Measurements from ENCODE around the gene SIGLEC6. TPM values are rescaled to one million over a fixed set of nuclear protein-coding genes. Genes with fewer than 3 reads are reported as not detected.

SIGLEC6 gene
- total and polyA plus RNA-seq, 8 donors: 0.16 to 0.67 (median 0.26) TPM; not detected in 4

DNA sequence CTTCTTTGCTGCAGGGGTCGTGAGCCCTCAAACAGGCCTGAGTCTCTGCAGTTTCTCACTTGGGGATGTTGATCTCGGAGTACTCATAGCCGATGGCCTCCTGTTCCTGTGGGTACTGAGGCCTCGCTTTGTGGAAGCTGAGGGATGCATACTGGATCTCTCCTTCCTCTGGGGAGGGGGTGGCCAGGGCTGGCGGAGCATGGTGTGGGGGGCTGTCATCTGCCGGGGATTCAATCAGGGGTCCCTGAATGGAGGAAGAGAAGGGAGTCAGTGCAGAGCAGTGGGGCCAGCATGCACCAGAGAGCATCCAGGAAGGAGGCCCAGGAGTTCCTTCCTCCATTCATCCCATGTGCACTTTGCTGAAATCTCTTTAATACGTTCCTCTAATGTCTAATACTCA lies 39.9 kb downstream of the SIGLEC6 start:
- Histone ChIP-seq H3K36me3 (no peaks in the 10 kb centered on the region), H3K27ac (no peak overlapping the region), H3K4me3 (no peak overlapping the region), H3K27me3 (no peaks in the 10 kb centered on the region), H3K4me1 (no peaks in the 10 kb centered on the region), H3K9me3 (no peaks in the 10 kb centered on the region)
- ATAC-seq: no peak
- WGBS, 2 donors: 48 to 60% methylated on average over 7 of the region's 7 CpGs
- intact Hi-C loops (cut with DNase I): no loop called here
- FAIRE-seq: no peak
- DNase-seq: no peak
- TF ChIP-seq, protein P1, sequence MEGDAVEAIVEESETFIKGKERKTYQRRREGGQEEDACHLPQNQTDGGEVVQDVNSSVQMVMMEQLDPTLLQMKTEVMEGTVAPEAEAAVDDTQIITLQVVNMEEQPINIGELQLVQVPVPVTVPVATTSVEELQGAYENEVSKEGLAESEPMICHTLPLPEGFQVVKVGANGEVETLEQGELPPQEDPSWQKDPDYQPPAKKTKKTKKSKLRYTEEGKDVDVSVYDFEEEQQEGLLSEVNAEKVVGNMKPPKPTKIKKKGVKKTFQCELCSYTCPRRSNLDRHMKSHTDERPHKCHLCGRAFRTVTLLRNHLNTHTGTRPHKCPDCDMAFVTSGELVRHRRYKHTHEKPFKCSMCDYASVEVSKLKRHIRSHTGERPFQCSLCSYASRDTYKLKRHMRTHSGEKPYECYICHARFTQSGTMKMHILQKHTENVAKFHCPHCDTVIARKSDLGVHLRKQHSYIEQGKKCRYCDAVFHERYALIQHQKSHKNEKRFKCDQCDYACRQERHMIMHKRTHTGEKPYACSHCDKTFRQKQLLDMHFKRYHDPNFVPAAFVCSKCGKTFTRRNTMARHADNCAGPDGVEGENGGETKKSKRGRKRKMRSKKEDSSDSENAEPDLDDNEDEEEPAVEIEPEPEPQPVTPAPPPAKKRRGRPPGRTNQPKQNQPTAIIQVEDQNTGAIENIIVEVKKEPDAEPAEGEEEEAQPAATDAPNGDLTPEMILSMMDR (IDR thresholded peaks at IDR 0.05): no peak

DNA sequence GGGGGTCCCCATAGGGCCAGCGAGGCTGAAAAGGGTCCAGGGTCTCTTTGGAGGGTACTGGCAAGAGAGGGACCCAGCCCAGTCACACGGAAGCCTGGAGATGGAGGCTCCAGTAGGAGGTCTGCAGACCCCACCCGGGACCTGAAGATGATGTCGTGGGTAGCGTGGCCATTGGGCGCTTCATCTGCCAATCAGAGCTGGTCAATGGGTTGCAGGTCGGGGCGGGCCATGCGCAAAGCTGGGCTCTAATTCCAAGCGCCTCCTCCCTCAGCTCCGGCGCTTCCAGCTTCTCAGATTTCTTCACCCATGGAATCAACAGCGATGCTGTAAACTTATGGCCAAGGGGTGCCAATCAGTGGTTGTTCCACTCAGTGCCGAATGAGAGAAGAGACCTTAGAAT lies 40.8 kb downstream of the SIGLEC6 start:
- H3K36me3 ChIP-seq: no peaks in the 10 kb centered on the region
- no peaks in the 10 kb centered on the region for H3K4me1 ChIP-seq
- FAIRE-seq (no peak), DNase-seq (no peak), ATAC-seq (no peak)
- no peak overlapping the region for H3K4me3 ChIP-seq
- WGBS, 2 donors: 39 to 45% methylated on average over 14 of the region's 14 CpGs
- intact Hi-C loops (cut with DNase I): no loop called here
- no peak overlapping the region for H3K27ac ChIP-seq
- H3K9me3 ChIP-seq: no peaks in the 10 kb centered on the region
- TF ChIP-seq, protein P1 (IDR thresholded peaks at IDR 0.05): no peak
- no peaks in the 10 kb centered on the region for H3K27me3 ChIP-seq

DNA sequence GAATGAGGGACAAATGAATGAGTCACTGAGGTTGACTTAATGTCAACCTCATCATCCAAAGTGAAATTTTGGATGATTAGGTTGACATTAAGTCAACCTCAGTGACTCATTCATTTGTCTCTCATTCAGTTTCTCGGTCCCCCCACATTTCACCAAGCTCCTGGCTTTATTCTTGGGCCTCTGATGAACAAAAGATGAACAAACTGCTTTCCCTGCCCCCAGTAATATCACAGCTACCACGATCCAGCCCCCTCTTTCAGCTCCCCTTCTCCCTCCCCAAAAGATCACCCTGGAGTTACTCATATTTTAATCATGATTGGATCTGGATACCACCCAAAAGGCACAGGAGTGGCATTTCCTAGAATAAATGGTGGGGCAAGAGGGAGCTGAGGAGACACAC lies 42.4 kb downstream of the SIGLEC6 start:
- no peaks in the 10 kb centered on the region for H3K9me3 ChIP-seq
- ATAC-seq (no peak), FAIRE-seq (no peak), DNase-seq (no peak)
- no peaks in the 10 kb centered on the region for H3K36me3 ChIP-seq
- no peaks in the 10 kb centered on the region for H3K4me1 ChIP-seq
- H3K27ac ChIP-seq: no peak overlapping the region
- intact Hi-C loops (cut with DNase I): no loop called here
- H3K4me3 ChIP-seq: no peak overlapping the region
- H3K27me3 ChIP-seq: no peaks in the 10 kb centered on the region
- 18 to 26% methylated on average over 2 of the region's 2 CpGs for WGBS, 2 donors
- TF ChIP-seq, protein P1 (IDR thresholded peaks at IDR 0.05): no peak

DNA sequence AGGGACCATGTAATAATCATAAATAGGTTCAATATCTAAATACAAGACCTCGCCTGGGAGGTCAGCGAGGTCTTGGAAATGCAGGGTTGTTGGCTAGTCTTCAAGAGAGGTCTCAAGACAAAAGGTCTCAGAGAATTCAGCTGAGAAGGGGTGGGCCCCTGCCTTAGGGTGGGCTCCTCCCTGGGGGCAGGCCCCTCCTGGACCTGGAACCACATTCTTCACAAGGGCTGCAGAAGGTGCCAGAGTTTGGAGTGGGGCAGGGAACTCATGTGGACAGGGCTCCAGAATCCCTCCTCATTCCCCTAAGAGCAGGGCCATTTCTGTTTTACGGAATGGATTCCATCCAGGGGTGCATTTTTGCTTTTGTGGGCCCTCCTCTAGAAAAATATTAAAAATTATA lies 43.0 kb downstream of the SIGLEC6 start:
- no peak for DNase-seq
- Histone ChIP-seq H3K27ac (no peak overlapping the region), H3K27me3 (no peaks in the 10 kb centered on the region), H3K4me1 (no peaks in the 10 kb centered on the region), H3K9me3 (no peaks in the 10 kb centered on the region), H3K4me3 (no peak overlapping the region), H3K36me3 (no peaks in the 10 kb centered on the region)
- 49 to 57% methylated on average over 3 of the region's 3 CpGs for WGBS, 2 donors
- intact Hi-C loops (cut with DNase I): no loop called here
- TF ChIP-seq, protein P1 (IDR thresholded peaks at IDR 0.05): no peak
- no peak for FAIRE-seq
- ATAC-seq: no peak

DNA sequence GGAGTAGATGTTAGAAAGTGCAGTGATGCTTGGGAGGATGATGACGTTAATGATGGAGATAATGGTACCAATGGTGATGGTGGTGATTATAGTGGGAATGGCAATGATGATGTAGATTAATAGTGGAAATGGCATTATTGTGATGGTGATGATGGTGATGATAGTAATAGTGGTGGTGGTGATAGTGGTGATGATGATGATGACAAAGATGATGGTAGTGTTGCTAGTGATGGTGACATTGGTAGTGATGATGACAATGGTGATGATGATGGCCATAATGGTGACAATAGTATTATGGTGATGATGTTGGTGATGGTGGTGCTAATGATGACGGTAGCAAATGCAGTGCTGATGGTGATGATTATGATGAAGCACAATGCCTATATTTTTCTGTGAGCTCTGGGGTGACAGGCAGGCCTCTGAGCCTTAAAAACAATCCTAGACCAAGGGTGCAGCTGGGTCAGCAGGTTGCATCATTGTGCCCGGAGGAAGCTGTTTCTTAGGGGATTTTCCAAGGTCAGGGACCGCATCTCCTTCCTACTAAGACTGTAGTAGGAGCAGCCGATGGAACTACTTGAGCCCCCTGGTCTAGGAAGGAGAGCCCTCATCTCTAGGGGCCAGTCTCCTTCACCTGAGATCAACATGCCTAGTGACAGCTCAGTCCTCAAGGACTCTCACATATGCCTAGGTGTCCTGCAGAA lies 45.4 kb downstream of the SIGLEC6 start:
- TF ChIP-seq, protein P1 (IDR thresholded peaks at IDR 0.05): no peak
- ATAC-seq: no peak
- H3K27ac ChIP-seq: no peak overlapping the region
- H3K9me3 ChIP-seq: no peaks in the 10 kb centered on the region
- no peak overlapping the region for H3K4me3 ChIP-seq
- 60 to 78% methylated on average over 5 of the region's 5 CpGs for WGBS, 2 donors
- no peak for FAIRE-seq
- no peaks in the 10 kb centered on the region for H3K27me3 ChIP-seq
- intact Hi-C loops (cut with DNase I): no loop called here
- H3K4me1 ChIP-seq: no peaks in the 10 kb centered on the region
- no peak for DNase-seq
- H3K36me3 ChIP-seq: no peaks in the 10 kb centered on the region
